Activated CD4-positive, alpha-beta memory T cell treated with anti-CD3 and anti-CD28 coated beads, Interleukin-2, amount 10 ng/mL, durations not matched to agents 7 days and 5 days (primary cell): ENCODE results near the gene NELFCD. TPM values are rescaled to one million over a fixed set of nuclear protein-coding genes. Genes with fewer than 3 reads are reported as not detected.

ENCODE experiments used
- CTCF ChIA-PET: fragments of 350-600 bp; sonication (Branson Sonifier 250); formaldehyde crosslinking; loops from one replicate; lab custom pipeline; 2021; ENCODE audit warnings: antibody characterized with exemption, inconsistent platforms; lab: Charles Lee
- POLR2A ChIA-PET: fragments of 350-600 bp; sonication (Branson Sonifier 250); formaldehyde crosslinking; loops from one replicate; lab custom pipeline; 2021; ENCODE audit warnings: antibody characterized with exemption; lab: Charles Lee
- DNase-seq: peaks from one replicate; pipeline ENCODE4 v3.0.0-alpha.2; 2020
- H3K27ac Mint-ChIP-seq: one replicate; pipeline ENCODE4 v1.8.0; 2021; ENCODE audit warnings: mild to moderate bottlenecking, mixed read lengths
- H3K27me3 Mint-ChIP-seq: one replicate; pipeline ENCODE4 v1.8.0; 2021; ENCODE audit warnings: mixed read lengths
- H3K36me3 Mint-ChIP-seq: one replicate; pipeline ENCODE4 v1.8.0; 2021; ENCODE audit warnings: low read depth, mixed read lengths
- H3K4me1 Mint-ChIP-seq: one replicate; pipeline ENCODE4 v1.8.0; 2021; ENCODE audit warnings: mixed read lengths
- H3K4me3 Mint-ChIP-seq: one replicate; pipeline ENCODE4 v1.8.0; 2021; ENCODE audit warnings: mild to moderate bottlenecking, mixed read lengths
- H3K9me3 Mint-ChIP-seq: one replicate; pipeline ENCODE4 v1.8.0; 2021; ENCODE audit warnings: mixed read lengths
- total RNA-seq, 2 experiments: library from RNA; stranded (reverse); gene quantifications; one replicate each; pipeline ENCODE4 v1.2.3, GENCODE V29; 2021

The NELFCD gene
- total RNA-seq, 2 experiments from 2014 or later = 63.3 to 69.0 TPM

GRCh38 chr20:58990651-58991445 lies 9.8 kb downstream of the NELFCD start:
- peaks cover 20% of the 10 kb centered on the region for H3K4me1 Mint-ChIP-seq
- peaks cover 74% of the 10 kb centered on the region for H3K36me3 Mint-ChIP-seq
- H3K4me3 Mint-ChIP-seq = no peak overlapping the region
- H3K27me3 Mint-ChIP-seq = no peaks in the 10 kb centered on the region
- ChIA-PET POLR2A (interaction anchor here (2.3 to 2.8 kb wide), 2 partner anchors 27 to 41 kb away, joined by 6 to 12 read pairs; partner anchors contain the start of gene ATP5F1E), CTCF (no interaction called here)
- DNase-seq = no peak
- no peak overlapping the region for H3K27ac Mint-ChIP-seq
- no peaks in the 10 kb centered on the region for H3K9me3 Mint-ChIP-seq

- Mint-ChIP-seq H3K27ac (no peak overlapping the region), H3K27me3 (no peaks in the 10 kb centered on the region), H3K9me3 (no peaks in the 10 kb centered on the region), H3K4me1 (peaks cover 13% of the 10 kb centered on the region), H3K4me3 (no peak overlapping the region), H3K36me3 (peaks cover 77% of the 10 kb centered on the region)
- CTCF ChIA-PET = no interaction called here
- POLR2A ChIA-PET = interaction anchor here (1.8 kb wide), 1 partner anchor 40 kb away, joined by 9 read pairs; the partner anchor contains the start of gene ATP5F1E
- no peak for DNase-seq
Measured at GRCh38 chr20:58991715-58992114, 10.7 kb downstream of the NELFCD start.

GRCh38 chr20:58992911-58993310 lies 11.9 kb downstream of the NELFCD start:
- no peak overlapping the region for H3K27ac Mint-ChIP-seq
- no peaks in the 10 kb centered on the region for H3K27me3 Mint-ChIP-seq
- H3K4me1 Mint-ChIP-seq = peaks cover 6% of the 10 kb centered on the region
- CTCF ChIA-PET = no interaction called here
- H3K36me3 Mint-ChIP-seq = peaks cover 76% of the 10 kb centered on the region
- POLR2A ChIA-PET = interaction anchor here (1.4 to 1.8 kb wide), 3 partner anchors 8 to 39 kb away, joined by 3 to 9 read pairs (median 7); partner anchors contain the start of gene ATP5F1E
- no peak overlapping the region for H3K4me3 Mint-ChIP-seq
- H3K9me3 Mint-ChIP-seq = no peaks in the 10 kb centered on the region
- DNase-seq = no peak

- Mint-ChIP-seq H3K4me3 (no peak overlapping the region), H3K27ac (peak overlapping the region; percentile 49), H3K36me3 (peaks cover 76% of the 10 kb centered on the region), H3K27me3 (no peaks in the 10 kb centered on the region), H3K4me1 (peaks cover 6% of the 10 kb centered on the region), H3K9me3 (no peaks in the 10 kb centered on the region)
- DNase-seq = no peak
- ChIA-PET CTCF (interaction anchor here (1.0 kb wide), 1 partner anchor 123 kb away, joined by 3 read pairs; no protein-coding TSS in a partner anchor), POLR2A (interaction anchor here (1.1 to 1.8 kb wide), 5 partner anchors 9 to 40 kb away, joined by 3 to 9 read pairs (median 7); partner anchors contain the start of gene ATP5F1E)
Measured at GRCh38 chr20:58993332-58994248, 12.5 kb downstream of the NELFCD start.

GRCh38 chr20:58994390-58995159 lies 13.5 kb downstream of the NELFCD start:
- no peak overlapping the region for H3K4me3 Mint-ChIP-seq
- peaks cover 6% of the 10 kb centered on the region for H3K4me1 Mint-ChIP-seq
- DNase-seq = no peak
- no peaks in the 10 kb centered on the region for H3K9me3 Mint-ChIP-seq
- H3K27me3 Mint-ChIP-seq = no peaks in the 10 kb centered on the region
- CTCF ChIA-PET = interaction anchor here (1.0 kb wide), 1 partner anchor 124 kb away, joined by 3 read pairs; no protein-coding TSS in a partner anchor
- POLR2A ChIA-PET = interaction anchor here (0.6 to 1.5 kb wide), 5 partner anchors 10 to 80 kb away, joined by 3 to 7 read pairs (median 3); no protein-coding TSS in a partner anchor
- H3K36me3 Mint-ChIP-seq = peaks cover 73% of the 10 kb centered on the region
- peak overlapping the region; percentile 49 for H3K27ac Mint-ChIP-seq

- Mint-ChIP-seq H3K4me1 (peaks cover 6% of the 10 kb centered on the region), H3K36me3 (peaks cover 68% of the 10 kb centered on the region), H3K27ac (no peak overlapping the region), H3K4me3 (no peak overlapping the region), H3K27me3 (no peaks in the 10 kb centered on the region), H3K9me3 (no peaks in the 10 kb centered on the region)
- POLR2A ChIA-PET = interaction anchor here (1.4 kb wide), 1 partner anchor 9 kb away, joined by 7 read pairs; no protein-coding TSS in a partner anchor
- DNase-seq = no peak
- CTCF ChIA-PET = no interaction called here
Measured at GRCh38 chr20:58995461-58996225, 14.6 kb downstream of the NELFCD start.

- H3K4me3 Mint-ChIP-seq = no peak overlapping the region
- H3K36me3 Mint-ChIP-seq = peaks cover 68% of the 10 kb centered on the region
- H3K27me3 Mint-ChIP-seq = no peaks in the 10 kb centered on the region
- no peaks in the 10 kb centered on the region for H3K9me3 Mint-ChIP-seq
- no peak overlapping the region for H3K27ac Mint-ChIP-seq
- ChIA-PET CTCF (no interaction called here), POLR2A (no interaction called here)
- peaks cover 6% of the 10 kb centered on the region for H3K4me1 Mint-ChIP-seq
- no peak for DNase-seq
Measured at GRCh38 chr20:58996226-58996611, 15.2 kb downstream of the NELFCD start.

- H3K27ac Mint-ChIP-seq = no peak overlapping the region
- ChIA-PET POLR2A (no interaction called here), CTCF (no interaction called here)
- no peaks in the 10 kb centered on the region for H3K27me3 Mint-ChIP-seq
- peaks cover 7% of the 10 kb centered on the region for H3K4me1 Mint-ChIP-seq
- DNase-seq = no peak
- peaks cover 68% of the 10 kb centered on the region for H3K36me3 Mint-ChIP-seq
- H3K4me3 Mint-ChIP-seq = no peak overlapping the region
- H3K9me3 Mint-ChIP-seq = no peaks in the 10 kb centered on the region
Measured at GRCh38 chr20:58997141-58997770, 16.2 kb downstream of the NELFCD start.

- ChIA-PET CTCF (no interaction called here), POLR2A (no interaction called here)
- Mint-ChIP-seq H3K36me3 (peaks cover 65% of the 10 kb centered on the region), H3K27me3 (no peaks in the 10 kb centered on the region), H3K27ac (no peak overlapping the region), H3K9me3 (no peaks in the 10 kb centered on the region), H3K4me3 (no peak overlapping the region), H3K4me1 (peaks cover 17% of the 10 kb centered on the region)
- no peak for DNase-seq
Measured at GRCh38 chr20:58998656-58999055, 17.6 kb downstream of the NELFCD start.

- Mint-ChIP-seq H3K36me3 (peaks cover 56% of the 10 kb centered on the region), H3K4me1 (peaks cover 31% of the 10 kb centered on the region), H3K4me3 (no peak overlapping the region), H3K9me3 (no peaks in the 10 kb centered on the region), H3K27me3 (no peaks in the 10 kb centered on the region), H3K27ac (no peak overlapping the region)
- POLR2A ChIA-PET = interaction anchor here (0.6 kb wide), 1 partner anchor 29 kb away, joined by 3 read pairs; no protein-coding TSS in a partner anchor
- DNase-seq = no peak
- CTCF ChIA-PET = no interaction called here
Measured at GRCh38 chr20:59000326-59000725, 19.3 kb downstream of the NELFCD start.

- ChIA-PET CTCF (interaction anchor here (0.5 to 0.7 kb wide), 2 partner anchors 1308 to 1573 kb away, joined by 3 read pairs; no protein-coding TSS in a partner anchor), POLR2A (no interaction called here)
- Mint-ChIP-seq H3K4me3 (no peak overlapping the region), H3K9me3 (no peaks in the 10 kb centered on the region), H3K4me1 (peaks cover 37% of the 10 kb centered on the region), H3K36me3 (peaks cover 49% of the 10 kb centered on the region), H3K27me3 (no peaks in the 10 kb centered on the region), H3K27ac (no peak overlapping the region)
- no peak for DNase-seq
Measured at GRCh38 chr20:59001068-59001448, 20.0 kb downstream of the NELFCD start.
